NCI-H2081 (cell line): Measurements from ENCODE around the gene MTFR1L.

Experiments used
- DNase-seq, 2 experiments: peaks; one replicate each; lab custom pipeline; 2025; lab: John Stamatoyannopoulos, UW

The MTFR1L gene

GRCh38 chr1:25819491-25820246 lies at the start of gene MTFR1L:
Gene MTFR1L, plus strand, starts transcription at chr1:25819954. Its CDS starts 3,151 bp downstream, at chr1:25823105.
- peak; percentile 68 to 75 for DNase-seq

GRCh38 chr1:25770541-25771220 lies 49.1 kb upstream of the MTFR1L start:
- no peak for DNase-seq

- DNase-seq = peak in 1 of 2 experiments; percentile 68
These were observed 48.3 kb upstream of the MTFR1L start for GRCh38 chr1:25771221-25772114.

- DNase-seq = no peak
These were observed 47.6 kb upstream of the MTFR1L start for GRCh38 chr1:25772164-25772563.

GRCh38 chr1:25772692-25773245 lies 47.0 kb upstream of the MTFR1L start:
- no peak for DNase-seq

GRCh38 chr1:25773441-25774125 lies 46.2 kb upstream of the MTFR1L start:
- DNase-seq = no peak

GRCh38 chr1:25774206-25774803 lies 45.4 kb upstream of the MTFR1L start:
- peak in 1 of 2 experiments; percentile 17 for DNase-seq

GRCh38 chr1:25774921-25775771 lies 44.6 kb upstream of the MTFR1L start:
- peak; percentile 56 to 87 for DNase-seq

GRCh38 chr1:25779388-25779787 lies 40.4 kb upstream of the MTFR1L start:
- DNase-seq = no peak

GRCh38 chr1:25779894-25780293 lies 39.9 kb upstream of the MTFR1L start:
- DNase-seq = no peak

- no peak for DNase-seq
These were observed 39.2 kb upstream of the MTFR1L start for GRCh38 chr1:25780318-25781129.

GRCh38 chr1:25781130-25781433 lies 38.7 kb upstream of the MTFR1L start:
- DNase-seq = no peak

GRCh38 chr1:25782608-25783201 lies 37.0 kb upstream of the MTFR1L start:
- peak; percentile 55 to 88 for DNase-seq

- no peak for DNase-seq
These were observed 35.1 kb upstream of the MTFR1L start for GRCh38 chr1:25784575-25785051.

- peak in 1 of 2 experiments; percentile 29 for DNase-seq
These were observed 34.3 kb upstream of the MTFR1L start for GRCh38 chr1:25785333-25786067.

- DNase-seq = no peak
These were observed 32.6 kb upstream of the MTFR1L start for GRCh38 chr1:25786887-25787759.

- DNase-seq = no peak
These were observed 32.0 kb upstream of the MTFR1L start for GRCh38 chr1:25787760-25788166.
